22Rv1 (cell line): ENCODE results near the gene RXFP1.

Source experiments
- H3K27ac ChIP-seq: fragments of 450-650 bp; 2 replicates; pipeline ENCODE4 v1.5.1; 2017
- CTCF ChIP-seq: fragments of 450-650 bp; IDR thresholded peaks from 2 replicates; pipeline ENCODE4 v1.5.1; 2017; ENCODE audit warnings: mild to moderate bottlenecking
- ZFX ChIP-seq: fragments of 450-650 bp; IDR thresholded peaks from 2 replicates; pipeline ENCODE4 v1.6.1; 2017; ENCODE audit warnings: antibody characterized with exemption, borderline replicate concordance

The RXFP1 gene

GRCh38 chr4:158521484-158522088 is at the start of gene RXFP1:
TSS of gene RXFP1 (plus strand) at chr4:158521882. CDS start at chr4:158521977, 95 bp downstream.
- TF ChIP-seq CTCF (no peak), ZFX (no peak)
- H3K27ac ChIP-seq, result no peak within 1 kb of the TSS

GRCh38 chr4:158481811-158482210 is 39.9 kb upstream of the RXFP1 start:
- TF ChIP-seq CTCF (no peak), ZFX (no peak)
- H3K27ac ChIP-seq, result no peak overlapping the region

- H3K27ac ChIP-seq, result no peak overlapping the region
These were observed 37.4 kb upstream of the RXFP1 start for GRCh38 chr4:158484173-158484885.

GRCh38 chr4:158490629-158491028 is 31.1 kb upstream of the RXFP1 start:
- no peak overlapping the region for H3K27ac ChIP-seq
- TF ChIP-seq ZFX (no peak), CTCF (no peak)

More at GRCh38 chr4:158484173-158484885, 37.4 kb upstream of the RXFP1 start:
- TF ChIP-seq CTCF, result no peak
- TF ChIP-seq ZFX, result no peak

GRCh38 chr4:158492391-158492790 is 29.3 kb upstream of the RXFP1 start:
- H3K27ac ChIP-seq, result no peak overlapping the region
- TF ChIP-seq ZFX (no peak), CTCF (no peak)

- no peak overlapping the region for H3K27ac ChIP-seq
- TF ChIP-seq CTCF, result peak; percentile 83
- no peak for TF ChIP-seq ZFX
These were observed 25.5 kb upstream of the RXFP1 start for GRCh38 chr4:158496030-158496741.

GRCh38 chr4:158500054-158500453 is 21.6 kb upstream of the RXFP1 start:
- TF ChIP-seq ZFX, result no peak
- no peak for TF ChIP-seq CTCF

More at GRCh38 chr4:158500054-158500453, 21.6 kb upstream of the RXFP1 start:
- no peak overlapping the region for H3K27ac ChIP-seq
